ENCODE data around the gene RNF2.

DNA sequence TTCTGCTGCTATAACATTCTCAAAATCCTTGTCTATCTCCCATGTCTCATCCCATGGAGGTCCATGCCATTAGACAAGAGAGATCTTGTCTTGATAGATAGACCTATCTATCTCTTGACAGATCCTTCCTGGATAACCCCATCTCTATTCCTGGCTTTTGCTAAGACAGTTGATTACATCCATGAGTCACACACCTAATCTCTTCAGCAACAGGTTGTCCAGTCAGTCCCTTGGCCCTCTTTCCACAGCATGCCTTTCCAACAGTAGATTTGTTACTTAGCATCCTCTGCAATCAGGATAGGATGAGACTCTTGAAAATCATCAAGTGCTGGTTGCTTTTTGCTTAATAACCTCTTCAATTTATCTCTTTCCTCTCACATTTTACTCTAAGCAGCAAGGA, 64.8 kb downstream of the RNF2 start:
- TF ChIP-seq, protein P1, sequence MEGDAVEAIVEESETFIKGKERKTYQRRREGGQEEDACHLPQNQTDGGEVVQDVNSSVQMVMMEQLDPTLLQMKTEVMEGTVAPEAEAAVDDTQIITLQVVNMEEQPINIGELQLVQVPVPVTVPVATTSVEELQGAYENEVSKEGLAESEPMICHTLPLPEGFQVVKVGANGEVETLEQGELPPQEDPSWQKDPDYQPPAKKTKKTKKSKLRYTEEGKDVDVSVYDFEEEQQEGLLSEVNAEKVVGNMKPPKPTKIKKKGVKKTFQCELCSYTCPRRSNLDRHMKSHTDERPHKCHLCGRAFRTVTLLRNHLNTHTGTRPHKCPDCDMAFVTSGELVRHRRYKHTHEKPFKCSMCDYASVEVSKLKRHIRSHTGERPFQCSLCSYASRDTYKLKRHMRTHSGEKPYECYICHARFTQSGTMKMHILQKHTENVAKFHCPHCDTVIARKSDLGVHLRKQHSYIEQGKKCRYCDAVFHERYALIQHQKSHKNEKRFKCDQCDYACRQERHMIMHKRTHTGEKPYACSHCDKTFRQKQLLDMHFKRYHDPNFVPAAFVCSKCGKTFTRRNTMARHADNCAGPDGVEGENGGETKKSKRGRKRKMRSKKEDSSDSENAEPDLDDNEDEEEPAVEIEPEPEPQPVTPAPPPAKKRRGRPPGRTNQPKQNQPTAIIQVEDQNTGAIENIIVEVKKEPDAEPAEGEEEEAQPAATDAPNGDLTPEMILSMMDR (IDR thresholded peaks at IDR 0.05): no peak
- TF ChIP-seq POLR2A (IDR thresholded peaks at IDR 0.05): no peak
